HFFc6 (cell line): ENCODE measurements around the gene NXNL1. TPM values are rescaled to one million over a fixed set of nuclear protein-coding genes. Genes with fewer than 3 reads are reported as not detected.

Experiments
- DNase-seq: peaks from one replicate; pipeline ENCODE4 v3.0.0-alpha.2; 2018
- H3K27ac Mint-ChIP-seq: 2 replicates; pipeline ENCODE4 v1.8.0; 2020; ENCODE audit warnings: mild to moderate bottlenecking, mixed read lengths
- H3K27me3 Mint-ChIP-seq: 2 replicates; pipeline ENCODE4 v1.8.0; 2021; ENCODE audit warnings: mild to moderate bottlenecking, moderate library complexity, mixed read lengths; ENCODE audit not compliant: insufficient read depth
- H3K36me3 Mint-ChIP-seq: 2 replicates; pipeline ENCODE4 v1.8.0; 2021; ENCODE audit warnings: low read depth, mixed read lengths
- H3K4me1 Mint-ChIP-seq: 2 replicates; pipeline ENCODE4 v1.8.0; 2020; ENCODE audit warnings: low read depth, mixed read lengths
- H3K4me3 Mint-ChIP-seq: 2 replicates; pipeline ENCODE4 v1.8.0; 2020; ENCODE audit warnings: mild to moderate bottlenecking, moderate library complexity, mixed read lengths
- H3K9me3 Mint-ChIP-seq: 2 replicates; pipeline ENCODE4 v1.8.0; 2020; ENCODE audit warnings: mild to moderate bottlenecking, mixed read lengths
- CTCF ChIP-seq: fragments of 200-600 bp; sonication (generic); IDR thresholded peaks from 2 replicates; pipeline ENCODE4 v1.5.0; 2021; ENCODE audit warnings: antibody characterized with exemption, mild to moderate bottlenecking
- total RNA-seq, 6 experiments: library from RNA; stranded (reverse); fragmentation: NEBNext Ultra II Directional; extraction: Animal tissue kit (Norgen Biotek cat#: 25700); gene quantifications; 2 replicates in 1 of 6; 3 replicates in 5 of 6; pipeline ENCODE4 v1.2.3, GENCODE V29; 2021

Gene NXNL1
- total RNA-seq, 6 experiments from 2014 or later, result not detected

- no peak overlapping the region for H3K27ac Mint-ChIP-seq
- peak; percentile 19 for DNase-seq
- no peaks in the 10 kb centered on the region for H3K9me3 Mint-ChIP-seq
- H3K4me1 Mint-ChIP-seq, result peaks cover 36% of the 10 kb centered on the region
- no peak overlapping the region for H3K4me3 Mint-ChIP-seq
- peak; percentile 93 for TF ChIP-seq CTCF
- H3K27me3 Mint-ChIP-seq, result peaks cover 2% of the 10 kb centered on the region; the same call in 1 of the 2 replicates
- peaks cover 3% of the 10 kb centered on the region; the same call in 1 of the 2 replicates for H3K36me3 Mint-ChIP-seq
Observed at GRCh38 chr19:17496337-17496997, 35.7 kb upstream of the NXNL1 start.

- H3K36me3 Mint-ChIP-seq, result peaks cover 3% of the 10 kb centered on the region; the same call in 1 of the 2 replicates
- no peaks in the 10 kb centered on the region for H3K9me3 Mint-ChIP-seq
- no peak for DNase-seq
- H3K4me3 Mint-ChIP-seq, result no peak overlapping the region
- peaks cover 42% of the 10 kb centered on the region for H3K4me1 Mint-ChIP-seq
- peaks cover 4% of the 10 kb centered on the region; the same call in 1 of the 2 replicates for H3K27me3 Mint-ChIP-seq
- no peak for TF ChIP-seq CTCF
- H3K27ac Mint-ChIP-seq, result no peak overlapping the region
Observed at GRCh38 chr19:17495639-17496296, 35.0 kb upstream of the NXNL1 start.

- Mint-ChIP-seq H3K4me3 (no peak overlapping the region), H3K4me1 (peaks cover 20% of the 10 kb centered on the region)
- no peak for TF ChIP-seq CTCF
Observed at GRCh38 chr19:17491287-17491686, 30.6 kb upstream of the NXNL1 start.

GRCh38 chr19:17490411-17490810 lies 29.7 kb upstream of the NXNL1 start:
- H3K27ac Mint-ChIP-seq, result no peak overlapping the region
- no peak for DNase-seq
- peaks cover 4% of the 10 kb centered on the region; the same call in 1 of the 2 replicates for H3K36me3 Mint-ChIP-seq
- 0 out of 2 replicates have a peak, but pooled peaks cover 2% of the 10 kb centered on the region for H3K27me3 Mint-ChIP-seq
- peaks cover 12% of the 10 kb centered on the region for H3K4me1 Mint-ChIP-seq
- no peak for TF ChIP-seq CTCF
- H3K4me3 Mint-ChIP-seq, result no peak overlapping the region
- no peaks in the 10 kb centered on the region for H3K9me3 Mint-ChIP-seq

More at GRCh38 chr19:17491287-17491686, 30.6 kb upstream of the NXNL1 start:
- DNase-seq, result no peak
- H3K9me3 Mint-ChIP-seq, result no peaks in the 10 kb centered on the region
- peak overlapping the region; percentile 4; the same call in 1 of the 2 replicates for H3K27ac Mint-ChIP-seq
- H3K36me3 Mint-ChIP-seq, result peaks cover 7% of the 10 kb centered on the region; the same call in 1 of the 2 replicates
- 0 out of 2 replicates have a peak, but pooled peaks cover 2% of the 10 kb centered on the region for H3K27me3 Mint-ChIP-seq

- H3K36me3 Mint-ChIP-seq, result peaks cover 4% of the 10 kb centered on the region; the same call in 1 of the 2 replicates
- DNase-seq, result no peak
- peaks cover 4% of the 10 kb centered on the region for H3K27me3 Mint-ChIP-seq
- H3K4me1 Mint-ChIP-seq, result peaks cover 15% of the 10 kb centered on the region
- no peak overlapping the region for H3K4me3 Mint-ChIP-seq
- H3K9me3 Mint-ChIP-seq, result no peaks in the 10 kb centered on the region
- H3K27ac Mint-ChIP-seq, result no peak overlapping the region
- no peak for TF ChIP-seq CTCF
Observed at GRCh38 chr19:17489392-17490030, 28.8 kb upstream of the NXNL1 start.
